Liver (tissue), 9 donors: ENCODE results near the gene SLC12A3. TPM values are rescaled to one million over a fixed set of nuclear protein-coding genes. Genes with fewer than 3 reads are reported as not detected.

Experiments used
- DNase-seq: peaks from one replicate; pipeline ENCODE4 v3.0.0-alpha.2; 2017; ENCODE audit warnings: low spot score
- H3K27ac ChIP-seq, 2 donors: one replicate each; pipeline ENCODE4 v1.7.0; 2013; ENCODE audit warnings: inconsistent platforms in 2 of 2, low read length in 2 of 2, control low read depth in 1 of 2, low read depth in 1 of 2, mild to moderate bottlenecking in 1 of 2
- H3K27me3 ChIP-seq, 4 donors: one replicate each; pipeline versions ENCODE4 v1.6.1 to v1.7.0; 2013; ENCODE audit warnings: low read length in 3 of 4, inconsistent platforms in 1 of 4, mild to moderate bottlenecking in 1 of 4, moderate library complexity in 1 of 4; ENCODE audit not compliant: control insufficient read depth in 4 of 4, insufficient read depth in 4 of 4
- H3K36me3 ChIP-seq, 4 donors: one replicate each; pipeline versions ENCODE4 v1.6.1 to v1.7.0; 2013; ENCODE audit warnings: low read length in 3 of 4, mild to moderate bottlenecking in 3 of 4, low read depth in 1 of 4, moderate library complexity in 1 of 4; ENCODE audit not compliant: control insufficient read depth in 4 of 4, insufficient read depth in 3 of 4
- H3K4me1 ChIP-seq, 4 donors: one replicate each; pipeline versions ENCODE4 v1.6.1 to v1.7.0; 2013; ENCODE audit warnings: low read length in 3 of 4, mild to moderate bottlenecking in 3 of 4, moderate library complexity in 1 of 4; ENCODE audit not compliant: control insufficient read depth in 4 of 4, insufficient read depth in 4 of 4
- H3K4me3 ChIP-seq, 3 donors: one replicate each; pipeline versions ENCODE4 v1.6.1 to v1.7.0; 2013; ENCODE audit warnings: low read length in 3 of 3, control low read depth in 1 of 3, low read depth in 1 of 3, mild to moderate bottlenecking in 1 of 3
- H3K9ac ChIP-seq, 2 donors: one replicate each; pipeline ENCODE4 v1.7.0; 2013; ENCODE audit warnings: low read length in 2 of 2, mild to moderate bottlenecking in 2 of 2, moderate library complexity in 2 of 2, control low read depth in 1 of 2, low read depth in 1 of 2
- H3K9me3 ChIP-seq, 4 donors: one replicate each; pipeline versions ENCODE4 v1.6.1 to v1.7.0; 2013; ENCODE audit warnings: low read length in 3 of 4; ENCODE audit not compliant: control insufficient read depth in 4 of 4
- EGR1 ChIP-seq, 2 donors: IDR thresholded peaks; 2 replicates each; pipeline ENCODE4 v1.6.1; 2016 to 2018; ENCODE audit warnings: antibody characterized with exemption in 2 of 2, low read depth in 2 of 2
- FOXA1 ChIP-seq: IDR thresholded peaks from 2 replicates; pipeline ENCODE4 v1.6.1; 2016; ENCODE audit warnings: antibody characterized with exemption
- GABPA ChIP-seq, 2 donors: IDR thresholded peaks in 1 of 2; conservative IDR thresholded peaks in 1 of 2; 2 replicates each; pipeline ENCODE4 v1.6.1; 2016; ENCODE audit warnings: antibody characterized with exemption in 2 of 2, mild to moderate bottlenecking in 1 of 2, moderate library complexity in 1 of 2
- HNF4A ChIP-seq, 2 donors: conservative IDR thresholded peaks; 2 replicates each; pipeline ENCODE4 v1.6.1; 2016; ENCODE audit warnings: antibody characterized with exemption in 2 of 2, mild to moderate bottlenecking in 2 of 2
- HNF4G ChIP-seq: IDR thresholded peaks from 2 replicates; pipeline ENCODE4 v1.6.1; 2016; ENCODE audit warnings: antibody characterized with exemption
- JUND ChIP-seq, 2 donors: IDR thresholded peaks; 2 replicates each; pipeline ENCODE4 v1.6.1; 2016; ENCODE audit warnings: antibody characterized with exemption in 2 of 2
- NR2F2 ChIP-seq: IDR thresholded peaks from 2 replicates; pipeline ENCODE4 v1.6.1; 2016; ENCODE audit warnings: antibody characterized with exemption
- RAD21 ChIP-seq, 2 donors: IDR thresholded peaks; 2 replicates each; pipeline ENCODE4 v1.6.1; 2016; ENCODE audit warnings: antibody characterized with exemption in 2 of 2, mild to moderate bottlenecking in 2 of 2
- RXRA ChIP-seq, 2 donors: IDR thresholded peaks; 2 replicates each; pipeline ENCODE4 v1.6.1; 2017 to 2018; ENCODE audit warnings: antibody characterized with exemption in 2 of 2, mild to moderate bottlenecking in 1 of 2
- TAF1 ChIP-seq: conservative IDR thresholded peaks from 2 replicates; pipeline ENCODE4 v1.6.1; 2016; ENCODE audit warnings: antibody characterized with exemption, mild to moderate bottlenecking
- WGBS: extraction: QIAGEN DNeasy Blood & Tissue Kit; methylation state at CpG from one replicate; pipeline ENCODE4 v1.1.7; 2013; 5-methylcytosine and 5-hydroxymethylcytosine counted together
- polyA plus RNA-seq, 2 donors: library from polyadenylated mRNA; stranded (reverse) in 1 of 2; unstranded in 1 of 2; fragments of 200-250 nt in 1 of 2; fragments of >200 nt in 1 of 2; fragmentation: Nextera tagmentation in 1 of 2; extraction: Ambion mirVana in 1 of 2; gene quantifications; one replicate each; pipeline versions ENCODE4 v1.2.1 to v1.2.3, GENCODE V29; 2013 to 2015
- total RNA-seq, 2 donors: library from RNA; depleted of rRNA; stranded (reverse); fragments of >200 nt; gene quantifications; one replicate each; pipeline ENCODE4 v1.2.3, GENCODE V29; 2014
- TF ChIP-seq, protein P1 (sequence below): fragments of 150-350 bp; IDR thresholded peaks from 2 replicates; pipeline ENCODE4 v1.5.1; 2017; ENCODE audit warnings: improper control_type of control experiment, low read depth, low read length; ENCODE audit not compliant: missing input control
- TF ChIP-seq, protein P2 (sequence below): IDR thresholded peaks from 2 replicates; pipeline ENCODE4 v1.6.1; 2016; ENCODE audit warnings: antibody characterized with exemption
- TF ChIP-seq, protein P3 (sequence below): IDR thresholded peaks from 2 replicates; pipeline ENCODE4 v1.6.1; 2016; ENCODE audit warnings: antibody characterized with exemption
- TF ChIP-seq, protein P4 (sequence below): IDR thresholded peaks from 2 replicates; pipeline ENCODE4 v1.6.1; 2016; ENCODE audit warnings: antibody characterized with exemption
- donor health status: healthy.
- donor health status: healthy.
- donor health status: healthy.
- donor health status: healthy.
- donor health status: healthy.

SLC12A3 gene
- total and polyA plus RNA-seq, 4 donors = 0.09 TPM; not detected in 3

DNA sequence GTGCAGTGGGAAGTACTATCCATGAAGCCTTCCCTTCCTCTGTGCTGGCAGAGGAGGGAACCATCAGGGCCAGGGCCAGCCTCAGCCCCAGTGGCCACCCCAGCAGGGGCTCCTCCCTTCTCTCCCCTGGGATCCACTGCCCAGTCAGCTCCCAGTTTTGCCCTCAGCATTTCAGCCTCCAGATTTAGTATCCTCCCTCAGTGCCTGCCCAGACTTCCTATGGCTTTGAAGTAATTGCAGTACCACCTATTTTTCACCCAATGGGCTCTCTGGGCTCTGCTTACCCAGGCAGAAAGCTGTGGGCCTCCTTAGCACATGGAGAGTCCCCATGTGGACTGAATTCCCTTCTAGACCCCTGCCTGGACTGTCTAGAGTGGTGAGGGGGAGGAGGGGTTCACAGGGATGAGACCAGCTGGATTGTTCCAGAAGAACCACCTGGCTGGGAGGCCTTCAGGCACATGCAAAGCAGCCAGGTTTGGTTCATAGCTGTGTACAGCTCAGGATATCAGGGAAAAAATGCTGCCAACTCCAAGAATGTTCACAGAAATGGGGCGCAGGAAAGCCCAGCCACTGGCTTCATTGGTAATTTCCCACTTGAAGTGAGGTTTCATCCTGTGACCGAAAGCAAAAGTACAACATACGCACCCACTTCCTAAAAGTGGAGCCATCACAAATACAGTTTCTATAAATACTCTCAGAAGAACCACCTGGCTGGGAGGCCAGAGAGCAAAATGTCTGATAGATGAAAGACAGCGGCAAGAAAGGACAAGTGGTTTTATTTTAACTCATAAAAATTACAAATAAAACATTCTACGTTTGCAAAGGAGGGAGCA, 51.8 kb downstream of the SLC12A3 start:
- no peak for TF ChIP-seq RXRA (IDR thresholded peaks at IDR 0.05)
- TF ChIP-seq, protein P1, sequence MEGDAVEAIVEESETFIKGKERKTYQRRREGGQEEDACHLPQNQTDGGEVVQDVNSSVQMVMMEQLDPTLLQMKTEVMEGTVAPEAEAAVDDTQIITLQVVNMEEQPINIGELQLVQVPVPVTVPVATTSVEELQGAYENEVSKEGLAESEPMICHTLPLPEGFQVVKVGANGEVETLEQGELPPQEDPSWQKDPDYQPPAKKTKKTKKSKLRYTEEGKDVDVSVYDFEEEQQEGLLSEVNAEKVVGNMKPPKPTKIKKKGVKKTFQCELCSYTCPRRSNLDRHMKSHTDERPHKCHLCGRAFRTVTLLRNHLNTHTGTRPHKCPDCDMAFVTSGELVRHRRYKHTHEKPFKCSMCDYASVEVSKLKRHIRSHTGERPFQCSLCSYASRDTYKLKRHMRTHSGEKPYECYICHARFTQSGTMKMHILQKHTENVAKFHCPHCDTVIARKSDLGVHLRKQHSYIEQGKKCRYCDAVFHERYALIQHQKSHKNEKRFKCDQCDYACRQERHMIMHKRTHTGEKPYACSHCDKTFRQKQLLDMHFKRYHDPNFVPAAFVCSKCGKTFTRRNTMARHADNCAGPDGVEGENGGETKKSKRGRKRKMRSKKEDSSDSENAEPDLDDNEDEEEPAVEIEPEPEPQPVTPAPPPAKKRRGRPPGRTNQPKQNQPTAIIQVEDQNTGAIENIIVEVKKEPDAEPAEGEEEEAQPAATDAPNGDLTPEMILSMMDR = no peak
- TF ChIP-seq FOXA1 = no peak
- TF ChIP-seq EGR1 (IDR thresholded peaks at IDR 0.05; ENCODE audit: low read depth in 2 of 2) = no peak
- TF ChIP-seq JUND (IDR thresholded peaks at IDR 0.05) = no peak
- 77% methylated on average over 5 of the region's 5 CpGs for WGBS
- Histone ChIP-seq H3K4me1 (peaks cover 0 to 9% (median 3%) of the 10 kb centered on the region in 4 donors), H3K27me3 (no peaks in the 10 kb centered on the region), H3K9ac (no peak overlapping the region), H3K27ac (peak overlapping the region in 1 of 2 donors; percentile 6), H3K9me3 (no peaks in the 10 kb centered on the region), H3K4me3 (no peak overlapping the region), H3K36me3 (no peaks in the 10 kb centered on the region)
- no peak for DNase-seq

DNA sequence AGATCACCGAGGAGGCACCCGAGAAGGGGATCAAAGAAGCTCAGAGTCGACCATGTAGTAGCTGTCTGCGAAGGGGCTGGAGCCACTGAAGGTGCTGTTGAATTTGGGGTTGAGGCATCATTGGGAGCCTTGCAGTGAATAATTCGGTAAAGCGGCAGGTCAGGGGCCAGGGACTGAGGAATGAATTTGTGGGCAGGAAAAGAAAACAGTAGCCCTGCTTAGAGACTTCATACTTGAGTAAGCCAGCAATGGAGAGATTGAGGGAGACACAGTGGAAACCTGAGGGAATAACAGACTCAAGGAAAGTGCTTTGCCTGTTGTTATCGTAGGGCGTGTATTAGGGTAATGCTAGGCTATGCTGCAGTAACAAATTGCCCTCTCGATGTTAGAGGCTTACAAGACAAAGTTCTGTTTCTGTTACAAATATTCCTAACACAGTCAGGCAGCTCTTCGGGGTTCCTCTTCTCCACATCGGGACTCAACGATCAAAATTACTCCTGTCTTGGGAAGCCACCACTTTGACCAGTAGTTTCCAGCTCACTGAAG, 53.5 kb downstream of the SLC12A3 start:
- no peak for TF ChIP-seq GABPA (IDR thresholded peaks at IDR 0.05 in 1 of 2, conservative IDR thresholded peaks at IDR 0.05 in 1 of 2)
- TF ChIP-seq RAD21 (IDR thresholded peaks at IDR 0.05) = no peak
- TF ChIP-seq NR2F2 = no peak
- TF ChIP-seq, protein P2, sequence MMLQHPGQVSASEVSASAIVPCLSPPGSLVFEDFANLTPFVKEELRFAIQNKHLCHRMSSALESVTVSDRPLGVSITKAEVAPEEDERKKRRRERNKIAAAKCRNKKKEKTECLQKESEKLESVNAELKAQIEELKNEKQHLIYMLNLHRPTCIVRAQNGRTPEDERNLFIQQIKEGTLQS = no peak
- TF ChIP-seq JUND (IDR thresholded peaks at IDR 0.05) = no peak
- no peak for TF ChIP-seq TAF1
- TF ChIP-seq HNF4A (conservative IDR thresholded peaks at IDR 0.05) = no peak
- no peak for TF ChIP-seq HNF4G
- TF ChIP-seq, protein P3, sequence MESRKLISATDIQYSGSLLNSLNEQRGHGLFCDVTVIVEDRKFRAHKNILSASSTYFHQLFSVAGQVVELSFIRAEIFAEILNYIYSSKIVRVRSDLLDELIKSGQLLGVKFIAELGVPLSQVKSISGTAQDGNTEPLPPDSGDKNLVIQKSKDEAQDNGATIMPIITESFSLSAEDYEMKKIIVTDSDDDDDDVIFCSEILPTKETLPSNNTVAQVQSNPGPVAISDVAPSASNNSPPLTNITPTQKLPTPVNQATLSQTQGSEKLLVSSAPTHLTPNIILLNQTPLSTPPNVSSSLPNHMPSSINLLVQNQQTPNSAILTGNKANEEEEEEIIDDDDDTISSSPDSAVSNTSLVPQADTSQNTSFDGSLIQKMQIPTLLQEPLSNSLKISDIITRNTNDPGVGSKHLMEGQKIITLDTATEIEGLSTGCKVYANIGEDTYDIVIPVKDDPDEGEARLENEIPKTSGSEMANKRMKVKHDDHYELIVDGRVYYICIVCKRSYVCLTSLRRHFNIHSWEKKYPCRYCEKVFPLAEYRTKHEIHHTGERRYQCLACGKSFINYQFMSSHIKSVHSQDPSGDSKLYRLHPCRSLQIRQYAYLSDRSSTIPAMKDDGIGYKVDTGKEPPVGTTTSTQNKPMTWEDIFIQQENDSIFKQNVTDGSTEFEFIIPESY = no peak
- TF ChIP-seq, protein P4, sequence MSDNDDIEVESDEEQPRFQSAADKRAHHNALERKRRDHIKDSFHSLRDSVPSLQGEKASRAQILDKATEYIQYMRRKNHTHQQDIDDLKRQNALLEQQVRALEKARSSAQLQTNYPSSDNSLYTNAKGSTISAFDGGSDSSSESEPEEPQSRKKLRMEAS = no peak
- no peaks in the 10 kb centered on the region for H3K27me3 ChIP-seq
- H3K27ac ChIP-seq = no peak overlapping the region
- H3K9ac ChIP-seq = no peak overlapping the region
- no peaks in the 10 kb centered on the region for H3K36me3 ChIP-seq
- H3K4me3 ChIP-seq = no peak overlapping the region
- no peak for DNase-seq
- H3K9me3 ChIP-seq = no peaks in the 10 kb centered on the region
- WGBS = 94% methylated on average over 12 of the region's 12 CpGs
- H3K4me1 ChIP-seq = peaks cover 0 to 20% (median 7%) of the 10 kb centered on the region in 4 donors
